Measurements from ENCODE around the gene CCNY.
"Not testable (repeated sequence)": the region's sequence is repeated elsewhere in the genome, so short reads cannot be mapped to it uniquely, and the experiment has no call there.

Gene CCNY

DNA sequence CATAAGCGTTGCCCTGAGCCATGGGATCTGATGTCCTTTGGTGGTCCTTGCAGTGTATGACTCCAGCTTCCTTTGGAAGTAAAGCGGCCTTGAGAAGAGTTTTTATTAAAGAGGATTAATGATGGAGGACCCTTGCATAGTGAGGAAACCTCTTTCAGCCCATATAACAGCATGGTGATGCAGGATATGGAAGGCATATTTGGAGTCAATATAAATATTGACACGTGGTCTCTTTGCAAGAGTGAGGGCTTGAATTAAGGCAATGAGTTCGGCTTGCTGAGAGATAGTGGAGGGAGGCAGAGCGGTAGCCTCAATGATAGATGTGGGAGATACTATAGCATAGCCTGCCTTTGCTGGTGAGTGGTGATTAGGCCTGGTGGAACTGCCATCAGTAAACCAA lies 67.2 kb downstream of the CCNY start:
- H3K9me3 ChIP-seq; DNase-seq (ENCODE audit: low spot score in 2 of 2); H3K27me3 ChIP-seq (ENCODE audit: low read depth); H3K36me3 ChIP-seq (replicated peaks); H3K4me1 ChIP-seq; in situ Hi-C loops (cut with MboI; ENCODE audit: low sequenced_read_pairs); H3K4me3 ChIP-seq: not testable (repeated sequence)

DNA sequence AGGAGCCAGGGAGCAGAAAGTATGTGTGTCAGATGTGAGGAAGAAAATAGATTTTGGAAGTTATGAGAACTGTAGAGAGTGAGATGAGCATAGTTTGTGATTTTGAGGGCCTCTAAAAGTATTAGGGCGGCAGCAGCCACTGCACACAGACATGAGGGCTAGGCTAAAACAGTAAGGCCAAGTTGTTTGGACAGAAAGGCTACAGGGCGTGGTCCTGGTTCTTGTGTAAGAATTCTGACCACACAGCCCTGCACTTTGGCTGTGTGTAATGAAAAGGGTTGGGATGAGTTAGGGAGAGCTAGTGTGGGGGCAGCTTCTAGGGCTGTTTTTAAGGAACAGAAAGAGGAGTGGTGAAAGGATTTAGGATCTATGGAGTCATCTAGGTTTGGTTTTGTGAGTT lies 67.8 kb downstream of the CCNY start:
- DNase-seq (ENCODE audit: low spot score in 2 of 2); H3K4me3 ChIP-seq; H3K9me3 ChIP-seq; H3K27me3 ChIP-seq (ENCODE audit: low read depth); H3K36me3 ChIP-seq (replicated peaks); H3K4me1 ChIP-seq; in situ Hi-C loops (cut with MboI; ENCODE audit: low sequenced_read_pairs): not testable (repeated sequence)

DNA sequence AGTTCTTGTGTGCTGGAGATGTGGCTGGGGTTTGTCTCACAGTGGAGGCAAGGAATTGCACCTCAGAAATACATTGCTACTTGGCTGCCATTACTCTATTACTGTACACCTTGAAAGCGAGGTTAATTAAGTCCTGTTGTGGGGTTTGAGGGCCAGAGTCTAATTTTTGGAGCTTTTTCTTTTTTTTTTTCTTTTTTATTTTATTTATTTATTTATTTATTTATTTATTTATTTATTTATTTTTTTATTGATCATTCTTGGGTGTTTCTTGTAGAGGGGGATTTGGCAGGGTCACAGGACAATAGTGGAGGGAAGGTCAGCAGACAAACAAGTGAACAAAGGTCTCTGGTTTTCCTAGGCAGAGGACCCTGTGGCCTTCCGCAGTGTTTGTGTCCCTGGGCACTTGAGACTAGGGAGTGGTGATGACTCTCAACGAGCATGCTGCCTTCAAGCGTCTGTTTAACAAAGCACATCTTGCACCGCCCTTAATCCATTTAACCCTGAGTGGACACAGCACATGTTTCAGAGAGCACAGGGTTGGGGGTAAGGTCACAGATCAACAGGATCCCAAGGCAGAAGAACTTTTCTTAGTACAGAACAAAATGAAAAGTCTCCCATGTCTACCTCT lies 69.8 kb downstream of the CCNY start:
- DNase-seq (ENCODE audit: low spot score in 2 of 2); H3K36me3 ChIP-seq (replicated peaks); H3K4me1 ChIP-seq; H3K4me3 ChIP-seq; in situ Hi-C loops (cut with MboI; ENCODE audit: low sequenced_read_pairs); H3K9me3 ChIP-seq; H3K27me3 ChIP-seq (ENCODE audit: low read depth): not testable (repeated sequence)

DNA sequence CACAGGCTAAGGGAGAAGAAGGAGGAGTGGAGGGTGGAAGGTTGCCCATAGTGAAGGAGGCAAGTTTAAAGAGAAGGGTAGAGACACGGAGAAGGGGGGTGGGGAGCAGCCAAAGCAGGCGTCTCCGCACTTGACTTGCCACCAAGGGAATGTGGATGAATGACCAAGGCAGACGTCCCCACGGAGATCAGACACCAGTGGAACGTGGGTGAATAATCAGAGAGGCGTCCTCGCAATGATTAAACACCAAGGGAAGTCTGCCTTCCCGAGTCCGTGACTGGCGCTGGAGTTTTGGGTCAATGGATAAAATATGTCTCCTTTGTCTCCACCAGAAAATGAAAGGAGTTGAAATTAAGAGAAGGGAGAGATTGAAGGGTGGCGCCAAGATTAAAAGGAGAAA lies 71.4 kb downstream of the CCNY start:
- DNase-seq (ENCODE audit: low spot score in 2 of 2); H3K4me3 ChIP-seq; in situ Hi-C loops (cut with MboI; ENCODE audit: low sequenced_read_pairs); H3K9me3 ChIP-seq; H3K4me1 ChIP-seq; H3K36me3 ChIP-seq (replicated peaks); H3K27me3 ChIP-seq (ENCODE audit: low read depth): not testable (repeated sequence)

DNA sequence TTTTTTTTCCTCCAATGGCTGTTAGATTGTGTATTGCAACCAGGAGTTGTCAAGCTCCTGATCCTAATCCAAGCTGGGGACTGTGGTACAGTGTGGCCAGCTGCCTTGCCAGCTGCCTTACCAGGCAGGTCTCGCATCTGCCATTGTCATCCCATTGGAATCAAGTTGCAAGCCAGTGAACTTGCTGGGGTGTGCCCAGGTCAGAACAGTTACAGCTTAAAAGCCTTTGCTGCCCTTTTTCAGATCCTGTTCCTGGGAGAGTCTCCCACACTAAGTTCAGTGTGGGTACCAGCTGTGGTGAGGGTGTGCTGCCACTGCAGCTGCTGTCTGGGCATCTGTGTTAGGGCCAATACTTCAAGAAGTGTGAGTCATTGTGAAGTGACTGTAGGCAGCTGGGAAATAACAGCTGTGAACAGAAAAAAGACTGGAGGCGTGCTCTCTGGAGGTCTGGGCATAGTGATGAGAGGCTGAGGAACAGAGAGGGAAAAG lies 72.8 kb downstream of the CCNY start:
- Histone ChIP-seq H3K9me3 (no peaks in the 10 kb centered on the region), H3K4me1 (no peaks in the 10 kb centered on the region), H3K36me3 (replicated peaks) (no peaks in the 10 kb centered on the region), H3K4me3 (no peak overlapping the region), H3K27me3 (ENCODE audit: low read depth) (no peaks in the 10 kb centered on the region)
- in situ Hi-C loops (cut with MboI; ENCODE audit: low sequenced_read_pairs), result no loop called here
- DNase-seq (ENCODE audit: low spot score in 2 of 2), result no peak

DNA sequence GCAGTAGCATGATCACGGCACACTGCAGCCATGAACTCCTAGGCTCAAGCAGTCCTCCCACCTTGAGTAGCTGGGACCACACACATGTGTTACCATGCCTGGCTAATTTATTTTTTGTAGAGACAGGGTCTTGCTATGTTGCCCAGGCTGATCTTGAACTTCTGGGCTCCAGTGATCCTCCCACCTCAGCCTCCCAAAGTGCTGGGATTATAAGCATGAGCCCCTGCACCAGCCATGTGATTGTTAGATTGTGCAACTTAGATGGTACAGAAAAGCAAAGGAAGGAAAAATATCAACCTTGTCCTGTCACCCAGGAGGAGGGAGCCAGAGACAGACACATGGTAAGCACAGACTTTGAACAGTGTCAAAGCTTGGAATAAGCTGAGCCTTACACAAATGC lies 73.5 kb downstream of the CCNY start:
- no peak overlapping the region for H3K4me3 ChIP-seq
- H3K27me3 ChIP-seq (ENCODE audit: low read depth), result no peaks in the 10 kb centered on the region
- no peaks in the 10 kb centered on the region for H3K9me3 ChIP-seq
- H3K4me1 ChIP-seq, result no peaks in the 10 kb centered on the region
- in situ Hi-C loops (cut with MboI; ENCODE audit: low sequenced_read_pairs), result no loop called here
- DNase-seq (ENCODE audit: low spot score in 2 of 2), result no peak
- no peaks in the 10 kb centered on the region for H3K36me3 ChIP-seq (replicated peaks)

DNA sequence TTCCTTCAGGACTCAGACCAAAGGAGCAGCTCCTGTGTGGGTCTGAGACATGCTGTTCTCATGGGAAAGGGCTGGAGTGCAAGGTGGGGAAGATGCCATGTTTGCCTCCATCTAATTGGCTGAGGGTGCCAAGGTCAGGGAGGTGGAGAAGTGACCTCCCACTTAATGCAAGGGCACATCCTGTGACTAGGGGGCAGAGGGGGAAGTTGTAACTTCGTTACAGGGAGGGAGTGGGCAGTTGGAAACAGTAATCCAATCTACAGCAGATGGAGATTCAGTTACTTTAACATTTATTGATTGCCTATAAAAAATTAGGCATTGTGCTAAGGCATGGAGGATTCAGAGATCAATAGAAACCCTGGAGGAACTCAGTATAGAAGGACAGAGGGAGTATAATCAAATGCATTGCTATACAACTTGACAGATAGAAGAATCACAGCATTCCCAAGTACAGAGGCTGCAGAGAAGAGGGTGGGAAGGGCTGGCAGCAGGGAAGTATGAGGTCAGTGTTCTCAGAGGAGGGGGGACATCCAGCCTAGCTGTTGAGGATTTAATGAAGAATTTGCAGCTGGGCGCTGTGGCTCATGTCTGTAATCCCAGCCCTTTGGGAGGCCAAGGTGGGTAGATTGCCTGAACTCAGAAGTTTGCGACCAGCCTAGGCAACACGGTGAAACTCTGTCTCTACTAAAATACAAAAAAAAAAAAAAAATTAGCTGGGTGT lies 75.9 kb downstream of the CCNY start:
- Histone ChIP-seq H3K4me3 (no peak overlapping the region), H3K9me3 (no peaks in the 10 kb centered on the region), H3K27me3 (ENCODE audit: low read depth) (no peaks in the 10 kb centered on the region), H3K4me1 (no peaks in the 10 kb centered on the region), H3K36me3 (replicated peaks) (no peaks in the 10 kb centered on the region)
- in situ Hi-C loops (cut with MboI; ENCODE audit: low sequenced_read_pairs), result no loop called here
- no peak for DNase-seq (ENCODE audit: low spot score in 2 of 2)

DNA sequence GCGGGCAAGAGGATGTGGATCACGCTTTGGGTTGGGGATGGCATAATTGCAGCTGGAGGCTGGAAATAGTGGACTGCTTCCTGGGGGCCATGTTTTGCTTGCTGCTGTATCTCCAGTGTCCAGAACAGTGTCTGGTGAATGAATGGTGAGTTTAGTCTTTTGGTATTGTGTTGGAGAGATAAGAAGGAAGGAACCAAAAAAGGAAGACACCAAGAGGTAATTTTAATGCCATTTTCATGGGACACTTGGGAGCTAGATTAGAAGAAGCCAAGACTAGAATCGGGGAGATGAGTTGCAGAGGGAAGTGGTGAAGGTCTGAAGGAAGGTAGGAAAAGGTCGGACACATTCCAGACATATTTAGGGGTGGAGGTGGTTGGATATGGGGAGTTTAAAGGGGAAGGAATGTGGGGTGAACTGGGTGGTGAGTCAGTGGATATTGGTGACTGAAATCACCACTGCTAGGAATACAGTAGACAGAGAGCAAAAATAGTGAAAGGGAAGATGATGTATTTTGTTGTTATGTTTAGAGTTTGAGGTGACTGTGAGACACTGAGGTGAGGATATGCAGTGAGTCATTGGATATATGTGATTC lies 76.7 kb downstream of the CCNY start:
- in situ Hi-C loops (cut with MboI; ENCODE audit: low sequenced_read_pairs), result no loop called here
- H3K9me3 ChIP-seq, result no peaks in the 10 kb centered on the region
- no peaks in the 10 kb centered on the region for H3K4me1 ChIP-seq
- no peaks in the 10 kb centered on the region for H3K27me3 ChIP-seq (ENCODE audit: low read depth)
- no peak overlapping the region for H3K4me3 ChIP-seq
- no peaks in the 10 kb centered on the region for H3K36me3 ChIP-seq (replicated peaks)
- DNase-seq (ENCODE audit: low spot score in 2 of 2), result no peak

DNA sequence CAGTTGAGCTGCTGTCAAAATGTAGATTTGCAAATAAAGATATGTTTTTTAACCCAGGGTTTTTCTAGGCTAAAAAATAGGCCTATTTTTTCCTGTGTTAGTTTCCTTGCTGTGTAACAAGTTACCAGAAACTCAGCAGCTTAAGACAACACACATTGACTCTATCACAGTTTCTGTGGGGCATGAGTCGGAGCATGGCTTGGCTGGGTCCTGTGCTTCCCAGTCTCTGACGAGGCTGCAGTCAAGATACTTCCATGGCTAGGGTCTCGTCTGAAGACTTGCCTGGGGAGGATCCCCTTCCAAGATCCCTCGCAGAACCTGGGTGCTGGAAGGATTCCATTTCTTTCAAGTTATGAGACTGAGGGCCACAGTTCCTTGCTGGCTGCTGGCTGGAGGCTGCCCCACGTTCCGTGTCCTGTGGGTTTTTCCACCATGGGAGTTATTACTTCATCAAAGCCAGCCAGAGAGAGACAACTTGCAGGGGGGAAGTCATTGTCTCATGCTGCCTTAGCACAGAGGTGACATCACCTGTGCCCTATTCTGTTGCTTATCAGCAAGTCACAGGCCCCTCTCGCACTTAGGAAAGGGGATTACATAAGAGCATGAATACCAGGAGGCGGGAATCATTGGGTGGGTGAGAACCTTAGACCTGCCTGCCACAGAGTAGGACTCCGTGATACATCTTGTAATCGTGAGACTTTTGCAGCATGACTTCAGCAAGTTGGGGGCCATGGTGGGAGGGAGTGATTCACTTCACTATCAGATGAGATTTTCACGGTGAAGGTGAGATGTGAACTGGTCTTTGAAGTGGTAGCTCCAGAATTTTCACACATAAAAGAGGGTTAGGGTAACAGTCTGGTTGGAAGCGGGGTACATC lies 77.9 kb downstream of the CCNY start:
- Histone ChIP-seq H3K4me3 (no peak overlapping the region), H3K27me3 (ENCODE audit: low read depth) (no peaks in the 10 kb centered on the region), H3K4me1 (no peaks in the 10 kb centered on the region), H3K9me3 (no peaks in the 10 kb centered on the region), H3K36me3 (replicated peaks) (no peaks in the 10 kb centered on the region)
- no peak for DNase-seq (ENCODE audit: low spot score in 2 of 2)
- in situ Hi-C loops (cut with MboI; ENCODE audit: low sequenced_read_pairs), result no loop called here

DNA sequence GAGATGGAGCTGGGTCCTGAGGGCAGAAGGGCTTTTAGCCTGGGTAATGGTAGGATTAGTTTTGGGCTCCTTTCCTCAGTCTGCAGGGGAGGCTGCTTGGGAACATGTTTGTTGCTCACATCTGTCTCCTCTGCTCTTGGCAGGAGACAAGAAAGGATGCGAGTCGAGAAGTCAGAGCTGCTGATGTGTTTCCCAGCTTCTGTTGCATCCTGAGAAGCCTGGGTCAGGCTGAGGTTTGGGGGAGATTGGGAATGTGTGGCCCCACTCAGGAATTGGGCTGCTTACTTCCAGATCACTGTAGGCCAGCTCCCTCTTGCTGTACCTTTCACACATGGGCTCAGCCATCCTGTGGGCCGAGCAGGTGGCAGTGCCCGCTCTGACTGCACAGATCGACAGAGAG lies 79.2 kb downstream of the CCNY start:
- Histone ChIP-seq H3K36me3 (replicated peaks) (no peaks in the 10 kb centered on the region), H3K4me3 (no peak overlapping the region), H3K9me3 (no peaks in the 10 kb centered on the region), H3K27me3 (ENCODE audit: low read depth) (no peaks in the 10 kb centered on the region), H3K4me1 (no peaks in the 10 kb centered on the region)
- no peak for DNase-seq (ENCODE audit: low spot score in 2 of 2)
- in situ Hi-C loops (cut with MboI; ENCODE audit: low sequenced_read_pairs), result no loop called here

DNA sequence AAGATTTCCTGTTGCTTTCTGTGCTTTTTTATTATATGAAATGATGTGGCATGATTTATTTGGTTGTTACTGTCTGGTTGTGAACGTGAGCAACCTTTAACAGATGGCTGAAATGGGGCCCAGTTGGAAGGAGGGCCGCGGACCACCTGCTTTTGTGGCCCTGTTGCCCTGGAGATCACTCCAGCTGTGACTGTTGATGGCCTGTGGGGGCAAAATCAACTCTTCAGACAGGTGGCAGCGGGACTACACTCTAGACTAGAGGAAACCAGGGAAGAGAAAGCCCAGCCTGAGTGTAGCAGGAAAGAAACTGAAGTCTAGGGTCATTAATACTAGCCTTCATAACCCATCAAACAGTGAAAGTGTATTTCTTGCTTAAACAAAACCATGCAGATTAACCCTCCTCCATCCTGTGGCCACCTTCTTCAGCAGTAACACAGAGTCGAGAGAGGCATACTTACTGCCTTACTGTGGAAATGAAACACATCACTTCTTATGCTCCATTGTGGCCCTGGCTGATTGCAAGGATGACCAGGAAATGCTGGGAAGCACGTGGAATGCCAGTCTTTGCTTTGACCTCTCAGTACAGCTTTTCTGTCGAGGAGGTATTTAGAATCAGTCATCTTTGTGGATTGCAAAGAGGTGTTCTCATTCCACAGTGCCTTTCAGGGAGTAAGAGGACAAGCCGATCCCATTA lies 80.5 kb downstream of the CCNY start:
- Histone ChIP-seq H3K36me3 (replicated peaks) (no peaks in the 10 kb centered on the region), H3K9me3 (no peaks in the 10 kb centered on the region), H3K27me3 (ENCODE audit: low read depth) (no peaks in the 10 kb centered on the region), H3K4me1 (no peaks in the 10 kb centered on the region), H3K4me3 (no peak overlapping the region)
- in situ Hi-C loops (cut with MboI; ENCODE audit: low sequenced_read_pairs), result no loop called here
- no peak for DNase-seq (ENCODE audit: low spot score in 2 of 2)

DNA sequence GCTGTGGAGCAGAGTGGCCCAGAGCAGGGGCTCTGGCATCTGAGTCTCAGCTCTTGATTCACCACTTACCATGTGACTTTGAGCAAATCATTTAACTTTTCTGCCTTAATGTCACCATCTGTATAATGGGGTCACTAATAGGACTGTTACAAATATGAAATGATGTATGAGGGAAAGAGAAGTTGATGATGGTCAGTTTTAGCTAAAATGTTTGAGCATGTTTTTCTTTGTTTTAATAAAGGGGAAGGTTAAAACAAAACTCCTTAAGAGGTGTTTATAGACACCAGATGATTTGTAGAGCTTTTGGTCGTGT lies 81.0 kb downstream of the CCNY start:
- in situ Hi-C loops (cut with MboI; ENCODE audit: low sequenced_read_pairs), result no loop called here

DNA sequence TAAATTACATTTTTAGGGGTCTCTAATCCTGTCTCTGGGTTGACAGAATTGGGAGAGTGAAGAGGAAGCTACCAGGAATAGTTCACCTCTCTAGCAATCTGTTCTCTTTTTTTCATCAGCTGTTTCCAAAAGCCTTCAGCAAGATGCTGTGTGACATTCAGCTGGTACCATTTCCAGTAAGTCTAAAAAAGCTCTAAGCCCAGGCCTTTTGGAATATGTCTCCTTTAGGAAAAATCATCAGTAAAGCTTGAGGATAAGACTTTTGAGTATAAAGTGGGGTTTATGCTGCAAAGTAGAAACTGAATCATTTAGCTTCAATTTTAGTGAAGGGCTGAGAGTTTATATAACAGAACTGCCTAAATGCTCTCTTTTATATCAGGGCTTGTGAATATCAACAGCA lies 81.5 kb downstream of the CCNY start:
- H3K4me1 ChIP-seq, result peaks cover 8% of the 10 kb centered on the region
- H3K9me3 ChIP-seq, result no peaks in the 10 kb centered on the region
- no peaks in the 10 kb centered on the region for H3K27me3 ChIP-seq (ENCODE audit: low read depth)
- in situ Hi-C loops (cut with MboI; ENCODE audit: low sequenced_read_pairs), result no loop called here
- H3K4me3 ChIP-seq, result no peak overlapping the region
- no peak for DNase-seq (ENCODE audit: low spot score in 2 of 2)
- H3K36me3 ChIP-seq (replicated peaks), result no peaks in the 10 kb centered on the region

More for the DNA sequence above, 81.0 kb downstream of the CCNY start:
- Histone ChIP-seq H3K4me1 (peaks cover 2% of the 10 kb centered on the region), H3K9me3 (no peaks in the 10 kb centered on the region), H3K4me3 (no peak overlapping the region), H3K27me3 (ENCODE audit: low read depth) (no peaks in the 10 kb centered on the region), H3K36me3 (replicated peaks) (no peaks in the 10 kb centered on the region)
- DNase-seq (ENCODE audit: low spot score in 2 of 2), result no peak

Measured in HAP-1 (cell line).